HCT116 (cell line): ENCODE results near the gene NFASC.

ENCODE experiments used
- CTCF ChIP-seq, 3 experiments: fragments of 200-600 bp in 1 of 3; sonication (generic) in 1 of 3; IDR thresholded peaks in 2 of 3; conservative IDR thresholded peaks in 1 of 3; 2 replicates each; pipeline ENCODE4 v1.5.1; 2012 to 2017; ENCODE audit warnings: low read depth in 2 of 3, low read length in 2 of 3, antibody characterized with exemption in 1 of 3, borderline replicate concordance in 1 of 3, control low read depth in 1 of 3, mild to moderate bottlenecking in 1 of 3, mixed read lengths in 1 of 3, mixed run types in 1 of 3, moderate library complexity in 1 of 3; ENCODE audit not compliant: insufficient read depth in 1 of 3
- POLR2A ChIP-seq: IDR thresholded peaks from 2 replicates; pipeline ENCODE4 v1.7.0; 2011; ENCODE audit warnings: borderline replicate concordance; ENCODE audit not compliant: insufficient read depth, insufficient read length; ENCODE audit errors: extremely low read depth
- SIN3A ChIP-seq: IDR thresholded peaks from 2 replicates; pipeline ENCODE4 v1.6.1; 2012; ENCODE audit warnings: low read depth

DNA sequence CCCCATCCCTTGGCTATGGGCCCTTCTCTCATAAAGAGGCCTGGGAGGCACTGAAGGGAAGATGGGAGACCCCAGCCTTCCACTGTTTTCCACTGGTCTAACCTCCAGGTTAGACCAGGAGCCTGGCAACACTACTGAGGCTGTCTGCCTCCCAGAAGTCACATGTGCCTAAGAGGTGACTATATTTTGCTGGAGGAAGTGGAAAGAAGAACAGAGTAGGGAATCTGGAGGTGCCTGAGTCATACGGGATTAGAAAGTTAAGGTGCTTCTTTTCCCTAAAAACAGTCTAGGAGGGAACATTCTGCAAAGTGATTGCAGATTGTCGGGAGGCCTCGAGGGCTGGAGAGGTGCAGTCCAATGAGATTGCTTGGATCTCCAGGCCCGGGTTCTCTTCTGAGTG lies 4.6 kb downstream of the NFASC start:
- TF ChIP-seq CTCF (IDR thresholded peaks at IDR 0.05 in 2 of 3, conservative IDR thresholded peaks at IDR 0.05 in 1 of 3; ENCODE audit: borderline replicate concordance in 1 of 3, insufficient read depth in 1 of 3, low read depth in 2 of 3, low read length in 2 of 3) (no peak), SIN3A (no peak), POLR2A (no peak)
